ENCODE data around the gene MRC2.

DNA sequence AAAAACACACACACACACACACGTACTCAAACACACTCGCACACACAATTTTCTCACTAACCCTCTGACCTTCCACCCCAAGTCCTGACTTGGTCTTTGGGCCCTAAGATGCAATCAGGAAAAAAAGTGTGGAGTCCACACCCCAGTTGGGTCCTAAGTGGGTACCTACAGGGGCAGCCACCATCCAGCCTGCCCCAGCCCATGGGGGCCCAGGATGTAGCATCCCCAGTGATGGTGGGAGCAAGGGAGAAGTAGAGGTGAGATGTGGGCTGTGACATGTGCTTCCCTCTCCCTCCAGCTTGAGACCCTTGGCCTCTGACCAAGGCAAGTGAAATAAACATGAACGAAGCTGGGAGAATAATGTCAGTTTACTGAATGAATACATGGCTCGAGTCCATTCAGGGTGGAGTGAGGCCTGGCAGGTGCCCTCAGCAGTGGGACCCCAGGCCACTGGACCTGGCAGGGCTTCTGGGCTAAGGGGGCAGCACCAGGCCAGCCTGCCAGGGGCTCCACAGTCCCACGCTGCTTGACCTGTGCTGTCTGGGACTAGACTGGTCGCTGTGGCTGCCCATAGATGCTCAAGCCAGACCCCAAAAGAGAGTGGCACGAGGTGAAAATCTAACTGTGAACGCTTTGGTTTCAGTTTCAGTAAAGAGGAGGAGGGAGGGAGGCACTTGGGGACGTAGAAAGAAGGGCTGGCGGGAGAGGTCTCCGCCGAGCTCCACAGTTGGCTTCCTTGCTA, 73.7 kb downstream of the MRC2 start:
- TF ChIP-seq, protein P1, sequence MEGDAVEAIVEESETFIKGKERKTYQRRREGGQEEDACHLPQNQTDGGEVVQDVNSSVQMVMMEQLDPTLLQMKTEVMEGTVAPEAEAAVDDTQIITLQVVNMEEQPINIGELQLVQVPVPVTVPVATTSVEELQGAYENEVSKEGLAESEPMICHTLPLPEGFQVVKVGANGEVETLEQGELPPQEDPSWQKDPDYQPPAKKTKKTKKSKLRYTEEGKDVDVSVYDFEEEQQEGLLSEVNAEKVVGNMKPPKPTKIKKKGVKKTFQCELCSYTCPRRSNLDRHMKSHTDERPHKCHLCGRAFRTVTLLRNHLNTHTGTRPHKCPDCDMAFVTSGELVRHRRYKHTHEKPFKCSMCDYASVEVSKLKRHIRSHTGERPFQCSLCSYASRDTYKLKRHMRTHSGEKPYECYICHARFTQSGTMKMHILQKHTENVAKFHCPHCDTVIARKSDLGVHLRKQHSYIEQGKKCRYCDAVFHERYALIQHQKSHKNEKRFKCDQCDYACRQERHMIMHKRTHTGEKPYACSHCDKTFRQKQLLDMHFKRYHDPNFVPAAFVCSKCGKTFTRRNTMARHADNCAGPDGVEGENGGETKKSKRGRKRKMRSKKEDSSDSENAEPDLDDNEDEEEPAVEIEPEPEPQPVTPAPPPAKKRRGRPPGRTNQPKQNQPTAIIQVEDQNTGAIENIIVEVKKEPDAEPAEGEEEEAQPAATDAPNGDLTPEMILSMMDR (IDR thresholded peaks at IDR 0.05; ENCODE audit: borderline replicate concordance, extremely low read depth, low read length, poor library complexity, severe bottlenecking): no peak
- TF ChIP-seq EZH2 (IDR thresholded peaks at IDR 0.05; ENCODE audit: borderline replicate concordance, low read depth, low read length, severe bottlenecking): no peak
